Limb (tissue), 2 donors: Measurements from ENCODE around the gene BCS1L.

ENCODE experiments used
- DNase-seq, 2 donors: peaks; one replicate each; pipeline ENCODE4 v3.0.0-alpha.2; 2016; ENCODE audit errors: extremely low spot score in 2 of 2

Gene BCS1L

GRCh38 chr2:218662377-218662776 is 2.9 kb downstream of the BCS1L start:
- DNase-seq = no peak

DNA sequence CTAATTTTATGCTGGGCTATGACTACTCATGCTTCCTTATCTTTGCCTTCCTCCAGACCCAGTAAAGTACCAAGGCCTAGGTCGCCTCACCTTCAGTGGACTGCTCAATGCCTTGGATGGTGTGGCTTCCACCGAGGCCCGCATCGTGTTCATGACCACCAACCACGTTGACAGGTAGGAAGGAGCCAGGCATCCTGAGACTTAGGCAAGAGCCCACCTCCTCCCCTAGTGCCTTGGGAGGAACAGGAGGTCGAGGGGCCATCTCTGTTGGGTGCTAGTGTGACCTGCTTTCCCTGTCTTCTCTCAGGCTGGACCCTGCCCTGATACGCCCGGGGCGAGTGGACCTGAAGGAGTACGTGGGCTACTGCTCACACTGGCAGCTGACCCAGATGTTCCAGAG is 3.3 kb downstream of the BCS1L start:
- DNase-seq = no peak

DNA sequence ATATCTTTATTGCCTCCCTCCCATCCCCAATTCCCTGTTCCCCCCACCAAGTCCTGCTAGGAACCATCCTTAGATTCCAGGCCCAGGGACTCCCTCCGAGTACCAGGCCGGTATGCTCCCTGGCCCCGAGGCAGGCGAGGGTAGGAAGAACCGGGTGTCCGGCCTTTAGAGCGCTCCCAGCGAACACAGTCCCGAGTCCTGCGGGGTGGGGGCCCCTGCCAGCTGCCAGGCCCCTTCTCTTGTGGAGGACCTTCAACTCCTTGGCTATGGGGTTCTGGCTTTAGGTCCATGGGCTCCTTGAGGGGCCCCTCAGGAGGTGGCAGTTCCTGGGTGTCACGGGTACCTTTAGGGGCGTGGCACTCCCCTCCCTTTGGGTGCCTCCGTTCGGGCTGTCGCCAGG is 4.4 kb downstream of the BCS1L start:
- no peak for DNase-seq

GRCh38 chr2:218664653-218665052 is 5.2 kb downstream of the BCS1L start:
- DNase-seq = no peak

DNA sequence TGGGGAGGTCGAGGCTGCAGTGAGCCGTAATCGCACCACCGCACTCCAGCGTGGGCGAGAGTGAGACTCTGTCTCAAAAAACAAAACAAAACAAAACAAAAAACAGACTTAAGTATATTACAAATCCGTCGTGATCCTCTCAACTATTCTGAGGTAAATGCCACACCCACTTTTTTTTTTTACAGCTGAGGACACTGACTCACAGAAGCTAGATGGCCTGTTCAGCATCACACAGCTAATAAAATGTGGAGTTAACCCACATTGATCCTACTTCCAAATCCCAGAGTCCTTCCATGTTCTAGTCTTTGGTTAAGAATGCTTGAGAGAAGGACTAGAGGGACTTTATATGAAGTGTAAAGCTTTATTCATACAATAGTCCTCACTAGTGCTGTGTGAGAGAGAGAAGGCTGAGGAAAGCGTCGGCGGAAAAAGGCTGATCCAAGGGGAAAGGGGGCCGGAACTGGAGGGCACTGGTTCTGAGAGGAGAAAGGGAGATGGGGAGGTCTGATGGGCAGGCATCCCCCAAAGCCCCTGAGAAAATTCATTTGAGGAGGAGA is 11.7 kb downstream of the BCS1L start:
- no peak for DNase-seq

DNA sequence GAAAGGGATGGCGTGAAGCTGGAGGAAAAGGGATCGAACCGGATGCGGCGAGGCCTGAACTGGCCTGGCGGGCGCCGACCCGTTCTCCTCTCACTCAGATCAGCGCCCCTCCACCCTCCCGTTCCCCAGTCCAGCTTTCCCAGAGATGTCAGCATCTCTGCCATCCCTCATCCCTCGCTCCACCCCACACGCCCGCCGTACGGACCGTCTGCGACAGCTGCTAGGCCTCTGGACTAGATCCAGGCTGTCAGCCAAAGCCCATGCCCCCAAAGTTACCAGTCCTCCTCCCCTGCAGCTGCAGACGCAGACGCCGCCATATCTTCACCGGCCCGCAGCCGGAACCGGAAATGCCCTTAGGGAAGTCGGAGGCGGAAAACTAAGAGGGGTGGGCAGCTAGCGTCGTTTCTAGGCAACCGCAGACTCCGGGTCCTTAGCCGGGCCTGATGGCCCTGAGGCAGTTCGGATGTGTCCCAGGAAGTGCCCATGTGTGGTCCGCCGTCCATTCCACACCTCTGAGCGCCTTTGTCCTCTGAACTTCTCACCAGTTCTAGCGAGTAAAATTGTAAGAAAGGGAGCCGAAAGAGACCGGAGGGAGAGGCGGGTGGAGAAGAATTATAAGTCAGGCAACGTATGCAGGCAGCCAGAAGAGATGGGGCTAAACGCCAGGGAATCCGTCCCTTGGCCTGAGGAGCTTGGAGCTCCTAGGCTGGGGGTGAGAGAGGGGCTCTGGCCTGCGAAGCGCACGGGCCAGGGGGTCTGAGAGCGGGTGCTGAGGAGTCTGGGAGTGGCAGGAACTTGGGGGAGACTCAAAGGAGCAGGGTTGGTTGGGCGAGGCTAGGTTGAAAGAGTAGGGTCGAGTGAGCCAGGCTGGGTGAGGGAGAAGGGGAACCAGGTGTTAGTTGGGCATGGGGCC is 12.4 kb downstream of the BCS1L start, which contains the start of the genes RNF25 and STK36:
Gene RNF25, minus strand, starts transcription at position 349 of the 913 bp plus-strand sequence. Its CDS starts 32 bp downstream, at position 317.
Gene STK36, plus strand, starts transcription at position 433 of the 913 bp plus-strand sequence. CDS start 744 bp downstream, outside the sequence.
- DNase-seq = peak; percentile 90 to 96

GRCh38 chr2:218679119-218679518 is 19.6 kb downstream of the BCS1L start:
- no peak for DNase-seq

- DNase-seq = no peak
These were observed 20.6 kb downstream of the BCS1L start for GRCh38 chr2:218680061-218680460.

DNA sequence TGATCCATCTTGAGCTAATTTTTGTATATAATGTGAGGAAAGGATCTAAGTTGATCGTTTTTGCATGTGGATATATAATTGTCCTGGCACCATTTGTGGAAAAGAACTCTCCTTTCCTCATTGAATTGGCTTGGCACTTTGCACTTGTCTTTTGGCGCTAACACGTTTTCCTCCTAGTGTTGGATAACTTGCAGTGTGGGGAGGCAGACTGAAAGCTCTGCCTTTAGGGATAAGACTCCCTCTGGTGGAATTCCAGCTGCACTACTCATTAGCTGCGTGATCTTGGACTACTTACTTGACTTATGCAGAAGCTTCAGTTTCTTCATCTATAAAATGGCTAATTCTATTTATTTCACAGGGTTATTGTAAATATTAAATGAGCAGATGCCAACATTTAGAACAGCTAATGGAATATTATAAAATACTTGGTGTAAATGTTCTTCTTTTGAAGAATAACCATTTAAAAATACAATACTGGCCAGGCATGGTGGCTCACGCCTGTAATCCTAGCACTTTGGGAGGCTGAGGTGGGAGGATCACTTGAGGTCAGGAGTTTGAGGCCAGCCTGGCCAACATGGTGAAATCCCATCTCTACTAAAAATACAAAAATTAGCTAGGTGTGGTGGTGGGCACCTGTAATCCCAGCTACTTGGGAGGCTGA is 28.0 kb downstream of the BCS1L start:
- peak; percentile 33 to 81 for DNase-seq

- DNase-seq = no peak
These were observed 31.8 kb downstream of the BCS1L start for GRCh38 chr2:218691234-218691633.

GRCh38 chr2:218694405-218695145 is 35.1 kb downstream of the BCS1L start:
- DNase-seq = no peak

DNA sequence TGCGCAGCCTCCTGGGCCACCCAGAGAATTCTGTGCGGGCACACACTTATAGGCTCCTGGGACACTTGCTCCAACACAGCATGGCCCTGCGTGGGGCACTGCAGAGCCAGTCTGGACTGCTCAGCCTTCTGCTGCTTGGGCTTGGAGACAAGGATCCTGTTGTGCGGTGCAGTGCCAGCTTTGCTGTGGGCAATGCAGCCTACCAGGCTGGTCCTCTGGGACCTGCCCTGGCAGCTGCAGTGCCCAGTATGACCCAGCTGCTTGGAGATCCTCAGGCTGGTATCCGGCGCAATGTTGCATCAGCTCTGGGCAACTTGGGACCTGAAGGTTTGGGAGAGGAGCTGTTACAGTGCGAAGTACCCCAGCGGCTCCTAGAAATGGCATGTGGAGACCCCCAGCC is 39.4 kb downstream of the BCS1L start:
- DNase-seq = no peak

DNA sequence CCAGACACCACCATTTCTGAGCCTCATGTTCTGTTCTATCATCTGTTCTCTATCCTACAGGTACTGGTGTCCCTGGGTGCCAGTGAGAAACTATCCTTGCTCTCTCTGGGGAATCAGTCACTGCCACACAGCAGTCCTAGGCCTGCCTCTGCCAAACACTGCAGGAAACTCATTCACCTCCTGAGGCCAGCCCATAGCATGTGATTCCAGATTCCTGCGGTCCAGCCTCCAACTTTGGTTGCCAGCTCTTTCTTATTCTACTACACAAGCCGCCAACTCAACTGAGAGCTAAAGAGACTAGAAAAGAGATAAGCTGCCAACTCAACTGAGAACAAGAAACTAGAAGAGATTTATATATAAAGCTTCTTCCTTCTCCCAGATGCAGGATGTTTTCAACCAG is 42.3 kb downstream of the BCS1L start:
- DNase-seq = no peak

GRCh38 chr2:218703341-218703740 is 43.9 kb downstream of the BCS1L start:
- no peak for DNase-seq

GRCh38 chr2:218708086-218708485 is 48.6 kb downstream of the BCS1L start:
- DNase-seq = no peak

DNA sequence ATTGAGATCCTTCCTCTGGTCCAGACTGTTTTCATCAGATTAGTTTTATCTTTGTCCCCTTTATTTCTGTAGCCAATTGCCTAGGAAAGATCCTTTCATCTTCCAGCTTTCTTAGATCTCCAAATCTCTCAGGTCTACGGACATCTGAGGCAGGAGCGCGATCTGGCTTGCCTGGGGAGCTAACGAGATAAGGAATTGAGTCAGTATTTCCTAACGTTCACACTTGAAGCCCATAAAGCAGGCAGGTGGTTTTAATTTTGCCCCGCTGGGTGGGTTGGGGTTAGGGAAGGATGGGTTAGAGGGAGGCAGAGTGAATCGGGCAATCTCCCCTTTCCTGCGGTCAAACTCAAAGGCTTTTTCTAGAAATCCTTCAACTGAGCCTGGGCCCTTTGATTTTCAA is 50.4 kb downstream of the BCS1L start:
- no peak for DNase-seq

GRCh38 chr2:218710334-218710686 is 50.8 kb downstream of the BCS1L start:
- peak in 1 of 2 donors; percentile 10 for DNase-seq

DNA sequence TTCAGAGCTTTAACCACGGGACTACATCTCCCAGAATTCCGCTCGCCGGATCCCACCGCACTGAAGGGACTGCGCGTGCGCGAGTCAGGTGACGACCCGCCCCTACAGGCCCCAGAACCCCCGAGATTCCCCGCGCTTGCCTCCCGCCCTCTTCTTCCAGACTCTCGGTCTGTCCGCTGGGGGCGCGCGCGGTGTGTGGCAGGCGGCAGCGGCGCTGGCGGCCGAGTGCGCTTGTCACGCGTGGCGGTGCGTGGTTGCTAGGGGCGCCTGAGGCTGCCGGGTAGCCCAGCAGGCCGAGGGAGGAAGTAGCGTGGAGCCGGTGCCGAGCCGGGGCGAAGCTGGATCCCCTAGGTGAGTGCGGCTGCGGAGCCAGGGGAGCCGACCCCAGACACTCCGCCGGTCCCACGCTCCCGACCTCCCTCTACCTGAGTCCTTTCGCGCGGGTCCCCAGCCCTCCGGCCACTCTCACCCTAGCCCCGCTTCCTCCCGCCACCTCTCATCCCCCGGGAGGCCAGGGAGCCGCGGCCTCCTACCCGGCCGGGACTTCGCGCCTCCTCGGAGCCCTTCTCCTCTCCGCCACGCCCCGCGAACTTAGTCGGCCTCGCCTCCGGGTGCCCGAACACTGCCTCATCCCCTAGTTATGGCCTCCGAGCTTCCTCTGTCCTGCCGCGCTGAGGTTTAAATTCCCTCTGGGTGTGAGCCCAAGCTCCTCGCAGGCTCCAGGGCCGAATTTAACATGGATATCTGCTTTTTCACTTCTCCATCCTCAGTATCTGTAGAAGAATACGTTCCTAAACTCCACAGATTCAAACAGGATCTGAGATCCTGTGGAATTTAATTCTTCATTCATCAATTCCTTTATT is 51.4 kb downstream of the BCS1L start, which contains the start of gene TTLL4:
Gene TTLL4, plus strand, starts transcription at position 149 of the 863 bp plus-strand sequence. CDS start 26,842 bp downstream, outside the sequence.
- DNase-seq = peak; percentile 96 to 99

- no peak for DNase-seq
These were observed 52.1 kb downstream of the BCS1L start for GRCh38 chr2:218711550-218711929.
